ENCODE measurements around the gene LRRC28.

The LRRC28 gene

DNA sequence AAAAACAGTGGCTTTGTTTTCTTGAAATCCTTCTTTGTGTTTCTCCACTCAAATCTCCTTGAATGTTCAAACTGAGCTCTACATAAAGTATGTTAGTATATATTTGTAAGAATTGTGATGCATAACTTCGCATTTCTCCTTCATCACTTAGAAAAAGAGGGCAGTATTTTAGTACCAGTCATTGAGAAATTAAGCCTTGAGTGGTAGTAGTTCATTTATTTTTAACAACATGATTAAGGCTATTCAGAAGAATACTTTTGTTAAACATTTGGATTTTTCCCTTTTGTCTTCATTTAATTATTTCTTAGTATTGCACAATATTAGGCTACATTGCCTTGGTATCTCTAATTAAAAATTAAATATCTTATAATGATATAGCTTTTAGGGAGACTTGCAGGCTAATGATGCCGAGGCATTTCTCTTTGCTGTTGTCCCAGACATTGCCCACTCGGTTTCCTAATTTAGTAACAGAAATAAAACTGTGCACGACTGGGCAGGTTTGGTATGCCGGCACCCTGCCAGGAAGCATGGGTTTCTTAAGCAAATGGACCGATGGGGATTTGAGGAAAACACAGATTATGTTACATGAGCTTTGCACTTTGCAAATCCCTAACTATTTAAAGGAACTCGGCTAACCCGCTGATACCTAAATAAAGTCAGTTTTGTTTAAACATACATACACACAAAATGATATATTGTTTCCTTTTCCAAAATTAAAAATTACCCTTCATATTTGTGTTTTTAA lies 54.7 kb downstream of the LRRC28 start:
- DNase-seq = no peak

DNA sequence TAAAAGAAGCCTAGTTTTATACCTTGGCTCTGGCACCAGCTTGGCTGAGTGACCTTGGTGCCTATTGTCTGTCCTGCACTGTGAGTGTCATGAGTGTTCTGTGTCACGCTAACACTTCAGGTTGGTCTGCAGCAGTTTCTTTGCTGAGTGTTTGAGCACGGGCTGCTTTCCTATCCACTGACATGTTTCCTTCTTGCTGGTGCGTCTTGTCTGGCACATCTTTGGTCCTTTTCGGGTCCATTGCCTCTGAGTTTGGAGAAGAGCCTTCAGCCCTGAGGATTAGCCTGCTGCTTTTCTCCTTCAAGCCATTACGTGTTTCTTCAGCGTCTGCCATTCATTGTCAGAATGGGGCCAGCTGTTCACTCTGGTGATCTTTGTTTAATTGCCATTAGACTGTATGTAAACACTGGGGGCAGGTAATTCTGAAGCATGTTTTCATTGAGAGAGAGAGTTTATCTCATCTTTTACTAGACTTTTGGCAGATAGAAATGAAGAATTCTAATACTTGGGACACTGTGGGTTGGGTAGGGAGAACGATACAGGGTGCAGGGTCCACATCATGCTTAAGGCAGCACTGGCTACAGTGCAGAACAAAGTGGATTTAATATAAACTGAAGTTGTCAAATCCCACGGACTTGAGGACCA lies 55.5 kb downstream of the LRRC28 start:
- DNase-seq = peak; percentile 26

DNA sequence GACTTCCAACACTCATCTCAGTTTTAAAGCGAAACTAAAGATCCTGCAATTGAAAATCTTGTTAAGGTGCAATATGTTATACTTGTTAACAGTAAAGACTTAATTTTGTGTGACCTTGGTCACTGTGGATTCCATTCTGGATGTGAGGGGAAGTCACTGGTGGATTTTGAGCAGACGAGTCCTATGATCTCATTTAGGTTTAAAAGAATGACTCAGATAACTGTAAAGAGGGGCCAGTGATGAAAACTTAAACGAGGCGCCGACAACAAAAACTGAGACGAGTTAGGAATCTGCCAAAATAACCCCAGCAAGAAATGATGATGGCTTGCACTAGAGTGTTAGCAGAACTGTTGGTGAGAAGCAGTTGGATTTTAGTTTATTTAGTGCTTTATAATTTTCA lies 56.5 kb downstream of the LRRC28 start:
- DNase-seq = no peak

DNA sequence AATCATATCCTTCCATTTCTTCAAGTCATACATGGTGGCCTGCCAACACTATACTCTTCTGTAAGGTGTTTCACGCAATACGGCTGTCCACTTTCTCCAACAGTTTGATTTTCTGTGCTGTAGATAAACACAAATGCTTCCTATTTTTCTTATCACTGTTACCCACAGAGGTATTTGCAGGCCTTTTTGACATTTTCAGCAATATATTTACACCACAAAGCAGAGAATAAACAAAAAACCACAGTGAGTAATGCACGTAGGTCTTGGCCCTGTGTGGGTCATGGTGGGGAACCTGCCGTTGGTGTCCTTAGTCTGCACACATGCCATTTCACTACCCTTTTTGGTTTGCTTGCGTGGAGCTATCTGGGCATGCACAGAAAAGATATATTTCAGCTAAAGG lies 59.5 kb downstream of the LRRC28 start:
- DNase-seq = no peak

DNA sequence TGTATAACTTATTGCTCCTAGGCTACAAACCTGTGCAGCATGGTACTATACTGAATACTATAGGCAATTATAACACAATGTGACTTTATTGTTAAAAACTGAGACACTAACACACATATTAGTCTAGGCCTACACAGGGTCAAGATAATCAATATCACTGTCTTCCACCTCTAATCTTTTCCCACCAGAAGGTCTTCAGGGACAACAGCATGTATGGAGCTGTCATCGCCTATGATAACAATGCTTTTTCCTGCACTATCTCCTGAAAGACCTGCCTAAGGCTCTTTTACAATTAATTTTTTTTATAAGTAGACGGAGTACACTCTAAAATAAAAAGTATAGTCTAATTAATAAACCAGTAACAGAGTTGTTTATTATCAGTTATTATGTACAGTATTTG lies 60.9 kb downstream of the LRRC28 start:
- DNase-seq = no peak

DNA sequence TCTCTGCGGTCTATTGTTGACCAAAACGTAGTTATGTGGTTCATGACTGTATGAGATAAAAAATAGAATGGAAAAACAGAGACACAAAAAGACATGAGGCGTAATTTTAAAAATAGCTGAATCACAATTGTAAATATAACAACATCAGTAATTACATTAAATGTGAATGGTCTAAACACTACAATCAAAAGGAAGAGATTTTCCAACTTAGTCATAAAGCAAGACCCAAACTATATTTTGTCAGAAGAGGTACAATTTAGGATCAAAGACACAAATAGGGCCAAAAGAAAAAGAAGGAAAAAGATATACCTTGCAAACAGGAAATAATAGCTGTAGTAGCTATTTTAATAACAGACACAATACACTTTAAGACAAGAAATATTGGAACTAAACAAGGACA lies 61.5 kb downstream of the LRRC28 start:
- no peak for DNase-seq

DNA sequence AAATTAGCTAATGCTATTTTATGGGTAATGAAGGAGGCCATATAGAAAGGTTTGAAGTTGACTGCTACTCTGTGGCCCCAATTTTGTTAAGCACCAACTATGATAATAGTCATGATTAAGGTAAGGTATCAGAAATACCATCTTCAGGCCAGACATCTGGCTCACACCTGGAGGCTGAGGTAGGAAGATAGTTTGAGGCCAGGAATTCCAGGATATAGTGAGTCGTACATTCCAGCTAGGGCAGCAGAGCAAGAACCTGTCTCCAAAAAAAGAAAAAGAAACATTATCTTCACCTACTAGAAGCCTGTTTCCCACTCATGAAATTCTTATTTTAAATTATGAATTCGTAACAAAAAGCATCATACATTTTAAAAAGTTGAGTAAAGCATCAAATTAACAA lies 64.4 kb downstream of the LRRC28 start:
- no peak for DNase-seq

DNA sequence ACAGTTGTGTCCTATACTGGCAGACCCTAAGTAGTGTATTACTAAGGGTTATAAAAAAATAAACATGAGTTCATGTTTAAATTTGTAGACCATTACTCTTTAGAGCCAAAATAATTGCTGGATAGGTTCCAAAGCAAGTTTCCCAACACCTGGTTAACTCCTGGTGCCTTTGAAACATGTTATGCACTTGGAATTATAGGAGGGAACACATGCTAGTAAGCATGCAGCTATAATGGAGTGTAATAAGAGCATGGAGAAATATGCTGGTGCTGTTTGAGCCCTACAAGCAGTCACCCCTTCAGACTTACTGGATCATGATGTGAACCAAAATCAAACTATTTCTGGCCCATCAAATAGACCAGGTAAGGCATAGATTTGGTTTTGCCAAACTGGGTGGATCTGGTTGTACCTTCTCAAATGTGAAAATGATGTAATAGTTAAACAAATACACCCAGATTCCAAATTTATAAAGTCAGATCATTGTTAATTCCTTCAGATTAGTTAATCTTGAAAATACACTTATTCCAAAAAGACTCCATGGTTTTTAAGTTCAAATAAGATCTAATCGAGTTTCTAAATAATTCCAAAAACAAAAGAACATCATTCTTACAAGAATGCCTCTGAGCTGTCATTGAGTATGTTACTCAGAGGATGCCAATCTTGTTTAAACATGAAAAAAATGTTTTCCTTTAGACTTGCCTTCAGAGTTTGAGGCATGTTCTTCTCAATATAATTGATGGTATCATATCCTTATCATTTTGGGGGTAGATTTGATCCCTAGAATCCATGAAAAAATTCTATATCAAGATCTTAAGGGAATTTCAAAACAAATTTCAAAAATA lies 69.3 kb downstream of the LRRC28 start:
- DNase-seq = no peak

DNA sequence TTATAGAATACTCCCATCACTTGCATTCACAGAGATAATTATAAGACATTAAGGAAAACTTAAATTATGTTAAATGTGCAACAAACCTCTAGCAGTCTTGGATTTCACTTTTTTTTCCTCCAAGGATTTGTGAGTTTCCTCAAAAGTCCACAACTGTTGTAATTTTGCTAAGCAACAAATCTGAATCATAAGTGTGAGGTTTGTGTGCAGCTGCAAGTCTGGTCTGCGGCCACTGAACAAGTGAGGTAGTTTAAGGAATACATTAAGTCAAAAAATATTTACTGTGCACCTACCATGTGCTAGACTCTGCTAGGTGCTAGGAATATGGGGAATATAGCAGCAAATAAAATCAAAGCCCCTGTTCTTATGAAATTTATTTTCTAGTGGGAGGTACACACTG lies 70.2 kb downstream of the LRRC28 start:
- no peak for DNase-seq

DNA sequence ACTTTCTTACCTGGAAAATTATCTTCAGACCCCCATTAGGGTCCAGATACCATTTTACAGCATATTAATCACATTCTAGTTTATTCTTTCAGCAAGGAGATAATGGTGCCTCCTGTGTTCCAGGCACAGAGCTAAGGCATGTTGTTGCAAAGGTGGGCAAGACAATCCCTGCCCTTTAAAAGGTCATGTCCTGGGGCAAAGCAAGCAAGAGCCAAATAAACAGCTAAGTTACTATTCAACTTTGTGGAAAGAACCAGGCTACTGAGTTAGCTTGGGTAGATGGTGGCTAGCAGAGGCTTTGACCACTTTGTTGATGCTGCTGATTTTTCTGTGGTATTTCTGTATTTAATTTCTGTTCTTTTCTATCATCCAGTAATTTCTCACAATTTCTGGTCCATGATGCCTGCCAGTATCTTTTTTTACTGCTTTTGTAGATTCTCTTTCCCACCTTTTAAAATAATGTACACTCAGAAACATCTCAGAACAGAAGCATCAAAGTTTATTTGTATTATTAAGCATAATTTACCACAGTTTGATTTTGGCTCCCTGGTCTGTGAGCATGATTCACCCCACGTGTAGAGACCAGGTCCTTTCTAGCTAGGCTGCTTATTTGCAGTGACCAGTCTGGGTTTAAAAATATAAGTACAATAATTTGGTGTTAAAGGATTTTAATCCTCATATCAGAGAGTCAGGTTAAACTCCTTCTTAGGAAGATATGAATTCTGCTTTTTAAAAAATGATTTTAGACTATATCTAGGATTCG lies 71.5 kb downstream of the LRRC28 start:
- no peak for DNase-seq

DNA sequence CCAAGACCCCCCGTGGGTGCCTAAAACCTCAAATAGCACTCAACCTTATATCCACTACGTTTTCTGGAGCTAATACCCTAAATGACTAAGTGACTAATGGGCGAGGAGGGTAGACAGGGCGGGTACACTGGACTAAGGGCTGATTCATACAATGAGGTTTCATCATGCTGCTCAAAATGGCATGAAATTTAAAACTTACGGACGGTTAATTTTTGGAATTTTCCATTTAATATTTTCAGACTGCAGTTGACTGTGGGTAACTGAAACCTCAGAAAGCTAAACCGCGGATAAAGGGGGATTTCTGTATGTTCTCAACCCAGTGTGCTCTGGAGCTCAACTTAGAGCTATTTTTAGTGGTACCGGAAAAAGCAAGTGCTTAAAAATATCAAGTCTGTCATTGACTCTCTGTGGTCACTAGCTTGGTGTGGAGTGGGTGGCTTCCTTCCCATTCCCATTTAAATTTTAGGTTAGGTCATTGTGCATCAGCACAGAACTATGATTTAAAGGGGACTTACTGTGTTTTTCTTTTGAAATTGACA lies 72.9 kb downstream of the LRRC28 start:
- DNase-seq = no peak

DNA sequence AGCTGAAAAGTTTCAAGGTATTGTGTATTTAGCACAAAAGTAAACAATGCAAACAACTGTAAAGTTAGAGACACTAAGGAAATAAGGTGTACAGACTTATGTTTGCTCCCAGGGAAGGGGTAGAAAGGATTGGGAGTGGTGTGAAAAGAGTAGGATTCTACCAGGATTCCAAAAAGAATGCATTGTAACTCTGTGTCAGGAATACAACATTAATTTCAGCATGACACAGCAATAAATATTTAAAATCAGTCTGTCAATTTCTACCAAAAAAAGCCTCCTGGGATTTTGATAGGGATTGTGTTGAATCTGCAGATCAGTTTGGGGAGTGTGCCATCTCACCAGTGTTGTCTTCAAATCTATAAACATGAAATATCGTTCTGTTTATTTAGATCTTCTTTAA lies 73.4 kb downstream of the LRRC28 start:
- DNase-seq = no peak

DNA sequence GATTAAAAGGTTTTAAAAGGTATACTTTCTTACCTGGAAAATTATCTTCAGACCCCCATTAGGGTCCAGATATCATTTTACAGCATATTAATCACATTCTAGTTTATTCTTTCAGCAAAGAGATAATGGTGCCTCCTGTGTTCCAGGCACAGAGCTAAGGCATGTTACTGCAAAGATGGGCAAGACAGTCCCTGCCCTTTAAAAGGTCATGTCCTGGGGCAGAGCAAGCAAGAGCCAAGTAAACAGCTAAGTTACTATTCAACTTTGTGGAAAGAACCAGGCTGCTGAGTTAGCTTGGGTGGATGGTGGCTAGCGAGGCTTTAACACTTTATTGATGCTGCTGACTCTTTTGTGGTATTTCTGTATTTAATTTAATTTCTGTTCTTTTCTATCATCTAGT lies 75.0 kb downstream of the LRRC28 start:
- DNase-seq = no peak

DNA sequence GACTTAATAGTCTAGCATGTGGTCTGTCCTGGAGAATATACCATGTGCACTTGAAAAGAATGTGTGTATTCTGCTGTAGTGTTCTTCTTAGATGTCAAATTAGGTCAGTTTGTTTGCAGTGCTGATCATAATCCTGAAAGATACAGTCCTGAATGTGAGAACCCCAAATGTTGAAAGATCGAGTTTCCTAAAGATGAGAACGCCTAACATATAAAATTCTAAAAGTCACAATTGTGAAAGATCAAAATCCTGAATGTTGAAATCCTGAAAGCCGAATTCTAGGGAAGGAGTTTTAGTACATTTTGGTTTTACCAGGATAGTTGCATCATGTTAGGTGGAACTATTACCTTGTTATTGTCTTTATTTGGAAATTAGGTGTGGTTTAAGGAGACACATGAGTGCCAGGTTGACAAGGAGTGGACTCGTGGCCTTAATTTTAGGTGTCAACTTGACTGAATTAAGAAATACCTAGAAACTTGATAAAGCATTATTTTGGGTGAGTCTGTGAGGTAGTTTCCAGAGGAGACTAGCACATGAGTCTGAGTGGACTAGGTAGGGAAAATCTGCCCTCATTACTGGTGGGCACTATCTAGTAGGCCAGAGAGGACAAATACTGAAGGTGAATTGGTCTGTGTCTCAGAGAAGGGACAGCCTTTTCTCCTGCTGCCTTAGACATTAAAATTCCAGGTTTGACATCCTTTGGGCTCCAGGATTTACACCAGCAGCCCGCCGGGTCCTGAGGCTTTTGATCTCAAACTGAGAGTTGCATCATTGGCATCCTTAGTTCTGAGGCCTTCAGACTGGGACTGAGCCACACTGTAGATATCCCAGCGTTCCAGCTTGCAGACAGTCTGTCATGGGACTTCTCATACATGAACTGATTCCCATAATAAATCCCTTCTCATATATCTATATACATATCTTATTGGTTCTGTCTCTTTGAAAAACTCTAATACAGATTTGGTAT lies 77.1 kb downstream of the LRRC28 start:
- DNase-seq = no peak

DNA sequence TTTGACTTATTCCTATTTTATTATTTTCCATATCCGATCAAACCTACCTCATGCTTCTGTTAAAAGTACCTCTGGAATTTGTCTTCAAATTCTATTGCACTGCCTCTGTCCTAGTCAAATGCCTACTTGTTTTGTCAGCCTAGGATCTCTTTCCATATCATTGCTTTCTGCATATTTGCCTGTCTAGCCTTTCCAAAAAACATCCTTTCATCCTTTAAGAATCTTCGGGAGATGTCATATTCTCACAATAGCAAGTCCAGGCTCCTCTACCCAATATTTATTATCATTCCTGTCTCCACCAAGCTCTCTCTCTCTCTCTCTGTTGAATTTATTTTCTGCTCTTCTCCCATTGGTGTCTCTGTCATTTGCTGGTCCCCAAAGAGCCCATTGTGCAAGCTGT lies 80.1 kb downstream of the LRRC28 start:
- no peak for DNase-seq

DNA sequence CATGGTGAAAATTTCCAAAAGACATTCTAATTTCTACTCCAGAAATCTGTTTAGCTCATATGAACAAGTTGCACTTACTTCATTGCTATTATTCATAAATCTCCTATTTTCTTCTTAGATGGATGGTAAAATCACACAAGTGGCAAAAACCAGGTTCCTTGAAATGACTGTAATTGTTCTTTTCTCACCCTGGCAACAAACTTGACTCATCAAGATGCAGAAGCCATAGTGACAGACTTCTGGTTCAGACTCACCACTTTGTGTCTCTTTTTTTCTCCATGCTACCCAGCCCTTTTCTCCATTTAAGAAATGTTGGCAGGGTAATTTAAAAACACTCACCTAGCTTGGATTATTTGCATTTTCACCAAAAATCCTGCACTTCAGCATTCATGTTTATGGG lies 82.1 kb downstream of the LRRC28 start:
- DNase-seq = no peak

DNA sequence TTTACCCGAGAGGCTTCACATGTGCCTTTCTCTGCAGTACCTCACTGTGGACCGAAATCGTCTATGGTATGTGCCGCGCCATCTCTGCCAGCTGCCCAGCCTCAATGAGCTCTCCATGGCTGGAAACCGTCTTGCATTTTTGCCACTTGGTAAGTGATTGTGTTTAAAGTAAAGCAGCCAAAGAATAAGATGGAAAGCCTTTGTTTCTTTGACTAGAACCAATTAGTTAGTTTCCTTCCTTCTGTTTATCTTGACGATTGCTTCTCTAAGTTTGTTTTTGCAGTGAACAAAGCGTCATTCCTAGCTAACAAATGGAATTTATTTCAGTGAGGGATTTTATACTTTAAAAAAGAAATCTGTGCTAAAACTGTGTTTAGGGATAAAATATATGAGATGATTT lies 82.7 kb downstream of the LRRC28 start:
- DNase-seq = no peak

DNA sequence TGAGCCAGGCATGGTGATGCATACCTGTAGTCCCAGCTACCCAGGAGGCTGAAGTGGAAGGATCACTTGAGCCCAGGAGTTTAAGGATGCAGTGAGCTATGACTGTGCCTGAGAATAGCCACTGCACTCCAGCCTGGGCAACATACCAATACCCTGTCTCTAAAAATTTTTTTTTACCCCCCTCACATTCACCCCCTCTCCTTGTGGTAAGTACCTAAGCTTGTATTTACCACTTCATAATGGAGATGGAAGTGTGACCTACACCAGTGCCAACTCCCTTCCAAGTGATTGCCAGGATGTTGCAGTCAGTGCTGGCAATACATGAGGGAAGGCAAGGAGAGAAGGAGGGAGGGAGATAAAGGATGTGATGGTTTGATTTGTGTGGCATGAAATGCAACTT lies 84.2 kb downstream of the LRRC28 start:
- DNase-seq = no peak

DNA sequence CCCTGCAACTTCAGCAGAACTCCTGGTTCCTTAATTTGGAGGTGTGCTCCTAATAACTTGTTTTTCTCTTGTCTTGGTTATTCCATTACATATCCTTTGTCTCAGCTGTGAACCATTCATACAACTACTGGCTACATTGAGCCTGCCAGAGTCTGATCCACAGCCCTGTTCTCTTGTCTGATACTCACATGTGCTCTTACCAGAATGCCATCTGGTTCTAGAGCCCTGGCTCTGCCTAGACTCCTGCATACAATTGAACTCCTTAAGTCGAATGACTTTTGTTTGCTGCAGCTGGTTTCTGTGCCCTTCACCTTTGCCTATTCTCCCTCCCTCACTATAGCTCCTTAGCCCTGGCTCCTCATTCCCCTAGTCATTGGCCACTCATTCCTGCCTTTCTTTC lies 85.5 kb downstream of the LRRC28 start:
- no peak for DNase-seq

DNA sequence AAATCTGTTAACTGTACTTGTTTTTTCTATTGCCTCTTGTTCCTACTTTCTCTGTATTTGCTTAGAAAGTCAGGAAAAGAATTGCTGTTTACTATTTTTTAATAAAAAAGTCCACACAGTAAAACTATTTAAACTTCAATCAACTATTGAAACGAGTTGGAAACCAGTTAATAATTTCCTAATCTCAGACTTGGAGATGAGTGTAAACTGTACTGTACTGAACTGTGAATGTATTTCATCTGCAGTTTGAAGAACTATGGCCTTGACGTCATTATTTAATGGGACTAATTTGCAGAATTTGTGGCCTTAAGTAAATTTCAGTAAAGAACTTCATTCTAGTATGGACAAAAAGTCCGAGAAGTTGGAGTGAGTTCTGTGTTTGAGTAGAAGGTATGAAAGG lies 89.1 kb downstream of the LRRC28 start:
- DNase-seq = no peak

DNA sequence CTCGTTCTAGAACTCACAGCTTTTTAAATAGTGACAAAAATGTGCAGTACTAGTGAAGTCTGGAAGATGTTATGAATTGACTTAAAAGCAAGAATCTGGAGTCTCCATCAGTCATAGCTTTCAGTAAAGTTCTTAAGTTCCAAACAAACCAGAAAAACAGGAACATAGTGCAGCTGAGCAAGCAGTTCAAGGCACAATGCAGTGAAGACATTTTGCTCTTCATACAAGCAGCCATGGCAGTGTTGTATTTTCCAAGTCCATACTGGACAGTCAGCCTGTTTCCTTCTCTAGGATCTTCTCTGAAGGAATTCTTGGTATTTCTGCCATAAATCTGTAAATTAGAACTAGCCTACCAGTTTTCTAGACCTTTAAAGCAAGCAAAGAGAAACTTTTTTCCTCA lies 90.5 kb downstream of the LRRC28 start:
- no peak for DNase-seq
